Measurements from ENCODE around the gene TXNRD2.

GRCh38 chr22:19840059-19840458 is 101.6 kb downstream of the TXNRD2 start:
- TF ChIP-seq CTCF (conservative IDR thresholded peaks at IDR 0.05; ENCODE audit: low read depth, low read length): no peak
- no peak for TF ChIP-seq EZH2 (IDR thresholded peaks at IDR 0.05; ENCODE audit: low read length, unreplicated experiment)
- TF ChIP-seq EZH2phosphoT487 (IDR thresholded peaks at IDR 0.05; ENCODE audit: borderline replicate concordance, low read length): no peak

Measured in PC-3 (cell line).